SIG-M5 treated with dmso at 0.1 percent for 504 hours (cell line): ENCODE data around the gene METRN.
"Not testable (repeated sequence)": the region's sequence is repeated elsewhere in the genome, so short reads cannot be mapped to it uniquely, and the experiment has no call there.

Source experiments
- DNase-seq: peaks from one replicate; lab custom pipeline; 2025; ENCODE audit not compliant: unreplicated experiment; lab: John Stamatoyannopoulos, UW

METRN gene

DNA sequence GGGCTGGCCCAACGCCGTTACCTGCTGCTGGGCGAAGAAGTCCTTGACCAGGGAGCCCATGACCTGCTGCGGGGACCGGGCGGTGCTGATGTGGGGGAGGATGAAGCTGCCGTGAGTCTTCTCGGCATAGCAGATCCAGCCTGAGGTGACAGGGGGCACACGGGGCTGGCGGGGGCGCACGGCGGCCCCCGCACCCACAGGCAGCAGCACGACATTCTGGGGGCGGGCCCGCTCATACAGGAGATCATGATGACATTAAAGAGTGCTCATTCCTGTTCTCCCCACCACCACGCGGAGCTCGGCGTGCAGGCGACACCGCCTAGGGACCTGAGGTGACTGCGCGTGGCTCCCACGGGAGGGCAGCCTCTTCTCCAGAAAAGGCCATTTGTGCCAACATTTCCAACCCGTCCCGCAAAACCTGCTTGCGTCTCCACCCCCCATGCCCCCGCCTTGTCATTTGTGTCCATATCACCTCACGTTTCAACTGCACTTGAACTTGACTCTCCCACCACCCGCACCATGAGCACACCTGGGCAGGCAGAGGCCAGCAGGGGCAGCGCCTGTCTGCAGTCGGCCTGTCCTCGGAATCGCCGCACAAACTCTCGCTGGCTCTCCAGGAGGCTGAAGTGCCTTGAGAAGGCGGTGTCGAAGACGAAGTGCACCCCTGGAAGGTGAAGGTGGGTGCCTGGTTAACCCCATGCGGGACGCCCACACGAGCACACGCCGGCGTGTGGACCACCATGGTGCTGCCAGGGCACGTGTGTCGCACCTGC, 19.5 kb downstream of the METRN start:
- DNase-seq = no peak

DNA sequence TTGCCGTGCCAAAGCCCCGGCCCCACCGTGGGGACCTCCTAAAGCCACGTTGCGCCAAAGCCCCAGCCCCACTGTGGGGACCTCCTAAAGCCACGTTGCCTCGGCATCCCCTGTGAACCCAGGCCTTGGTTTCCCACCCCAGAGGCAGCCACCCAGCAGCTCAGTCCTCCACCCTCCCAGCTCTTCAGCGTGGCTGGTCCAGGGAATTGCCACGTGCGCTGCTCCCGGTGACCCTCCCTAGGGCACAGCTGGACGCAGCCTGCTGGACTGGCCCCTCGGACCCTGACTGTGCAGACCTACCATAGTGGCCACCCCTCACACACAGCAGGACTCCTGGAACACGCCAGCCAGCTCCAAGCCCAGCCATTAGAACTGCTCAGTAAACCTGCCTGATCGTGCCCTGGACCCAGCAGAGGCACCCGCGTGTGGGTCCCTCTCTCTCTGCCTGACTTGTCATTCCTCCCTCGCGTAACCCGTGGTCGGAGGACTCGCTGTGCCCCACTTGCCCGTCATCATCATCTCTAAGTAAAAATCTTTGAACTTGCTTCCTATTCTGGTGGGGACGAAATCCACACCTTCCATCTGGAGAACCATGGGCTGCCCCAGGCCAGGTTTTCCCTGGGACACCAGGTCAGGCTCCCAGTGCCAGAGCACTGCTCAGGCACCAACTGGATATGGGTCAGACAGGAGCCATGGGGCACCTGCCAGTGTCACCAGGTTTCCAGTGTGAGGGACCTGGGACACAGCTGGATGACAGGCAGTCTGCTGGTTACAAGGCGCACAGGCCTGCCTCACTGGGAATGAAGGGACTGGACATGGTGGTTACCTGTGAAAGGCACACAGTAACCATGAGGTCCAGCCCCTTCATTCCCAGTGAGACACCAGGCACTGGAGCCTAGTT, 20.3 kb downstream of the METRN start:
- no peak for DNase-seq

DNA sequence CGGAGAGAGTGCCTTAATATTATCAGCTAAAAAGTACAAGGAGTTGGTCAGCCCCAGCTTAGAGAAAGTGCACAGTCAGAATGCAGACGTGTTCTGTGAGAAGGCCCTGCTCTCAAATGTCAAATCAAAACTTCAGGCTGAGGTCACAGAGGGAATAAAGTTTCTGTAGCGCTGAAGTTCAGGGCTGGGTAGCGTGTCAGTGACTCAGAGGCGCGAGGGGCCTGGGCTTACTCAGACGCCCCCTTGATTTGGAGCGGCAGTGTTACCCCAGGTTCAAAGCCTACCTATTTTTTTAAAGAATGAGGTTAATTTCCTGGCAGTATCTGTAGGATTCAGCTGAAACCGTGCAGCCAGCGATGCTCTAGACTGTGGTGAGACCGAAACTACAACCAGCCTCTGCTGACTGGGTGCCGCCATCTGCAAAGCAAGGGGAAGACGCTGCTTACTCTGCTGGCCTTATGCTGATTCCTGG, 21.1 kb downstream of the METRN start:
- no peak for DNase-seq

DNA sequence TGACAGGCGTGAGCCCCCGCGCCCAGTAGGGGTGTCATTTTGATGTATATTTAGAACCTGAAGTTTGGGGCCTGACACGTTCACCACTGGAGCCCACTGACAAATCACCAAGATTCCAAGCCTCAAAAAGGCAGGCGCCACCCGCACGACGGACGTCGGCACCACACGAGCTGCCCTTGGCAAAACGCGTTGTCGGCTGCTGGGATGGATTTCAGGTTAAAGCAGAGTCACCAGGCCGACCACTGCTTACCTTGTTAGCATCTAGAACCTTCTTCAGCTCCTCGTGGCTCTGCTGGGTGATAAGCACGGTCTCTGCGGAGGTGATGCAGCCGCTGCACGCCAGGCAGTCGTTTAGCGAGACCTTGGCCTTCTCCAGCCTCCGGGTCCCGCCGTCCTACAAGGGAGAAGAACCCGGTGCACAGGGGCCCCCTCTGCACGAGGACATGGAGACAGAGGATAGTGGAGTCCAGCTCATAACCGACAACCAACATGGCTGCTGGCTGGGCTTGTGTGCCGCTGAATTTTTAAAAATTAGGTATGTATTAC, 22.1 kb downstream of the METRN start:
- DNase-seq = no peak

DNA sequence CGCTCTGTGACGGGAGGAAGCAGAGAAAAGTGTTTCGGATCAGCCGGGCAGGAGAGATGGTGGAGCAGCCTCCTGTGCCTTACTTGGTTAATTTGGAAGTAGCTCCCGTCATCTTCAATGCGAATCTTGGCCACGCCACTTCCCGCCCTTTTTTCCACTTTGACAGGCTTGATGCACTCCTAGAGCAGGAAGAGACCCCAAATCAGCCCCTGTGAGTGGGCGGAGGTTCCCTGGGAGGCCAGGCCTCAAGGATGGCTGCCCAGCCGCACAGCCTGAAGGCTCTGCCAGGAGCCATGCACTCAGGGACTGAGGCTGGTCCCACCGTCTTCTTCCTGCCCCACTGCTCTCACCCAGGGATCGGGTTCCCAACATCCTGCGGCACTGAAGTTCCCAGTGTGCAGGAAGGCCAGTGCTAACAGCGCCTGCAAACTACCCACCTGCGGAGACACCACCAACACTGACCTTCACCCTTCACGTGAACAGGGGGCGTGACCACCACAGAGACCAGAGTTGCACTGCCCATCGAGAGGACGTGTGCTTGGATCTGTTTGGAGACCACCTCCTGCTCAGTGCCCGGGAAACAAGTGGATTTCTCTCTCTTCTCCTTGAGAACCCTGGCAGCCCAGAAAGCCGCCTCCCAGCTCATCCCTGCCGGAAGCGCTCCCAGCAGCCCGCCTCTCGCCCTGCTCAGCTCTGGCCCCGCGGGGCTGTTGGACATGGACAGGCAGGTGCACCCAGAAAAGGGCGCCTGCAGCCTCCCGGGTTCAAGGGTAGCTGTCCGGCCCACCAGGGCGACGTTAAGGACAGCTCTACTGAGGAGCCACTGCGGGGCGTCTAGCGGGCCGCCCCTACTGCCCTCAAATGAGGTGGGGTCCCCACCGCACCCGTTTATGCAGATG, 24.9 kb downstream of the METRN start:
- DNase-seq = no peak

DNA sequence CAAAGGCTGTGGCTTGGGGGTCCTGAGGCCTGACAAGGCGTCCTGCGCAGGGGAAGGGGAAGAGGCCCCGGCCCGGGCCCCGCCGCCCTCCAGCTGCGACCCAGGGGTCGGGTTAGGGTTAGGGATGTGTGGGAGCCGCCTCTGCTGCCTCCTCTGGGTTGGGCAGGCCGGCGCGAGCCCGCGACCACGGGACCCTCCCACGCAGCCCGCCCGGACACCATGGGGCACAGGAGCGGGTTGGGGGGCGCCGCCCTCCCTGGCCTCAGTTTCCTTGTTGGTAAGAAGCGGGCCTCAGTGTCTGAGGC, 25.5 kb downstream of the METRN start:
- DNase-seq = no peak

DNA sequence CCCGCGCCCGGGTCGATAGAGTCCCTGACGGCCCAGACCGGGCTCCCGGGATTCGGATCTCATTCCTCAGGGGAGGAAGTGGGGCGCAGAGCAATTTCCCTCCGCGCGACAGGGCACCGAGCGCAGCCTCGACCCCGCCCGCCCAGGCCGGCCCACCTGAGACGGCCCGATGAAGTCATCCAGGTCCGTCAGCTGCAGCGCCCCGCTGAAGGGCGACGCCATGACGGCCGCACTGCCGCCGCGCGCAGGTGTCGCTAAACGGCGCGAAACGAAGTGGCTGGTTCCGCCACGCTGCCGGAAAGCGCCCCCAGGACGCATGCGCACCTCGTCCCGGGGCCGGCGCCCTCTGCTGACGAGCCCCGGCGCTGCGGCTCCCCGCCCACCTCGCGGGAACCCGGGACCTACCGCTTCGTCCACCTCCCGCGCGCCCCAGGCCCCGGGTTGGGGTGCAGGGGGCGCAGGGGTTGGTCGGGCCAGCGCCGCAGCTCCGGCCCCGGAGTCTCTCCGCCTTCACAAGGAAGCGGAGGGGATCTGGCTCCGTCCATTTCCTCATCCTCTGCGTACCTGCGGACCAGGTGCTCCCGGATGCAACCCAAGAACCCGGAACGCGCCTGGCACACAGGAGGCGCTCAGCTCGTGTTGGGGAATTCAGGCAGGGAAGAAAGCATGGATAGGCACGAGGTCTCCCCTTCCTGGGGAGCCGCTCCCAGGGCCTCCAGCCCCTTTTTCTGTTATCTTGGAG, 26.0 kb downstream of the METRN start, which contains the start of gene CIAO3:
TSS of gene CIAO3 (minus strand) at position 234 of the 742 bp plus-strand sequence. CDS start at position 222, 12 bp downstream.
- peak; percentile 67 for DNase-seq

DNA sequence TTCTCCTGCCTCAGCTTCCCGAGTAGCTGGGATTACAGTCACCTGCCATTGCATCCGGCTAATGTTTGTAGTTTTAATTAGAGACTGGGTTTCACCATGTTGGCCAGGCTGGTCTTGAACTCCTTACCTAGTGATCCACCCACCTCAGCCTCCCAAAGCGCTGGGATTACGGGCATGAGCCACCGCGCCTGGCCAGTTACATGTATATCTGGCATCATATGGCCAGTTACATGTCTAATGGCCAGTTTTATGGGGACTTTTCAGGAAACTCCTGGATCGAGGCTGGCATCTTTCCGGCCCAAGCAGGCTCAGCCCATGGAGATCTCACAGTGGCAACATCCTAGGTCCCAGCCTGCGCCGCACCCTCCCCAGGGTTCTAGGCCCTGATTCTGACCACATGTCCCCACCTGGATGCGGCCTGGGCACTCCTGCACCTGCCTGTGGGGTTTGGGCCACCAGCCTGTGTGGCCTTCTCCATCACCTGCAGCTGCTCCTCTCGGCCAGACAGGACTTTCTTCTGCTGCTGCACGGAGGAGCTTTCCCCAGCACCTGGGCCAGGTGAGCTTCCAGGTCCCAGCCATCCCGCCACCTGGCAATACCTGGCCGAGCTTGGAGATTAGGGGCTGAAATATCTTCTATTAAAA, 27.2 kb downstream of the METRN start:
- no peak for DNase-seq

DNA sequence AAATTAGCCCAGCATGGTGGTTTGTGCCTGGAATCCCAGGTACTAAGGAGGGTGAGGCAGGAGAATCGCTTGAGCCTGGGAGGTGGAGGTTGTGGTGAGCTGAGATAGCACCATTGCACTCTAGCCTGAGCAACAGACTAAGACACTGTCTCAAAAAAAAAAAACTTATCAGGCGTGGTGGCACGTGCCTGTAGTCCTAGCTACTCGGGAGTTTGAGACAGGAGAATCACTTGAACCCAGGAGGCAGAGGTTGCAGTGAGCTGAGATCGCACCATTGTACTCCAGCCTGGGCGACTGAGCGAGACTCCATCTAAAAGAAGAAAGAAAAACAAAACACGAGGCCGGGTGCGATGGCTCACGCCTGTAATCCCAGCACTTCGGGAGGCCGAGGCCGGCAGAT, 28.0 kb downstream of the METRN start:
- DNase-seq = not testable (repeated sequence)

DNA sequence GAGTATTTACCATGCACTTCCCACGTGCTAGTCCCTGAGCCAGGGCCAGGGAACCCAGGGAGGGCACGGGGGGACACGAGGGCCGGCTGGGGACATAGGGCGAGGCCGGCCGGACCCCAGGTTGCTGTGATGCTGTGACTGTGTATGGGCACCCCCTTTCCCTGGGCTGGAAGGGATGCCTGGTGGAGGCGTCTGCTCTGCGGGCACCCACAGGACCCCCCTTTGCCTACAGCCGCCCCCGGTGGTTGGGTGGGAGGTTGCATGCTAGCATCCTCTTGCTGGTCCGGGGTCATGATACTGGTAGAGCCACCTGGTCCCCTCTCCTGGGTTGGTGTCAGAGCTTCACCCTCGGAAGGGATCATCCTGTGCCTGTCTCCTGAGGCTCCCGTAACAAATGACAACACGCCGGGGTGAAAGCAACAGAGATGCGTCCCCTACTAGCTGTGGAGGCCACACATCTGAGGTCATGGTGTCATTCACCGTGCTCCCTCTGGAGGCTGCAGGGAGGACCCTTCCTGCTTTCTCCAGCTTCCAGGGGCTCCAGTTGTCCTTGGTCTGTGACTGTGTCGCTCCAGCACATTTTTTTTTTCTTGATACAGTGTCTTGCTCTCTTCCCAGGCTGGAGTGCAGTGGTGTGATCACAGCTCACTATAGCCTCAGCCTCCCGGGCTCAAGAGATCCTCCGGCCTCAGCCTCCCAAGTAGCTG, 29.0 kb downstream of the METRN start:
- DNase-seq = no peak

DNA sequence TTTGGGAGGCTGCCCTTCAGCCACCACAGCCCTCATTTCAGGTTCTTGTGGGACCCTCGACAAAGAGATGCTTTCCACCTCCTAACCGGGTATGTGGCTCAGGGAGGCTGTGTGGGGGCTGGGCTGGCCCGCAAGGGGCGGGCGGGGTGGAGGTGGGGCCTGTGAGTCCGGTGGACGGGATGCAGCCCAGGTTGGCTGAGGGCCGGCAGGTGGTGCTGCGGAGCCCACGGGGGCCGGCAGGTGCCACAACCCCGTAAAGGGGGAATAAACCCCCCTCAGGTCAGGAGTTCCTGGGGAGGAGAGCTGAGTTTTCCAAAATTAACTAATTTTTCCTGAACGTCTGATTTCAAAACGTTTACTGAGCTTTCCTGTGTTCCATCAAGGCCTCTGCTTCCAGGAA, 30.8 kb downstream of the METRN start:
- no peak for DNase-seq

DNA sequence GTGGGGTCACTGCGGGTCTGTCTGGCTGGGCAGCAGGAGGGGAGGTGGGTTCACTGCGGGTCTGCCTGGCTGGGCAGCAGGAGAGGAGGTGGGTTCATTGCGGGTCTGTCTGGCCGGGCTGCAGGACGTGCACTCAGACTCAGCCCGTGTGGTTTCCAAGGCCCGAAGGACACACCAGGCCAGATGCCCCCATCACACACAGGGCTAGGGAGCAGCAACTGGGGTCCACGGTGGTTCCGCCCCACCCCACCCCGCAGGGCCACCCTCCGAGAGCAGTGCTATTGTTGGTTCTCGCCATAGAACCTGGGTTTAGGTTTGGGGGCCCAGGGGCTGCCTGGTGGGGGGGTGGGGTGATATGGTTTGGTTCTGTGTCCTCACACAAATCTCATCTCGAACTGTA, 31.7 kb downstream of the METRN start:
- DNase-seq = no peak

DNA sequence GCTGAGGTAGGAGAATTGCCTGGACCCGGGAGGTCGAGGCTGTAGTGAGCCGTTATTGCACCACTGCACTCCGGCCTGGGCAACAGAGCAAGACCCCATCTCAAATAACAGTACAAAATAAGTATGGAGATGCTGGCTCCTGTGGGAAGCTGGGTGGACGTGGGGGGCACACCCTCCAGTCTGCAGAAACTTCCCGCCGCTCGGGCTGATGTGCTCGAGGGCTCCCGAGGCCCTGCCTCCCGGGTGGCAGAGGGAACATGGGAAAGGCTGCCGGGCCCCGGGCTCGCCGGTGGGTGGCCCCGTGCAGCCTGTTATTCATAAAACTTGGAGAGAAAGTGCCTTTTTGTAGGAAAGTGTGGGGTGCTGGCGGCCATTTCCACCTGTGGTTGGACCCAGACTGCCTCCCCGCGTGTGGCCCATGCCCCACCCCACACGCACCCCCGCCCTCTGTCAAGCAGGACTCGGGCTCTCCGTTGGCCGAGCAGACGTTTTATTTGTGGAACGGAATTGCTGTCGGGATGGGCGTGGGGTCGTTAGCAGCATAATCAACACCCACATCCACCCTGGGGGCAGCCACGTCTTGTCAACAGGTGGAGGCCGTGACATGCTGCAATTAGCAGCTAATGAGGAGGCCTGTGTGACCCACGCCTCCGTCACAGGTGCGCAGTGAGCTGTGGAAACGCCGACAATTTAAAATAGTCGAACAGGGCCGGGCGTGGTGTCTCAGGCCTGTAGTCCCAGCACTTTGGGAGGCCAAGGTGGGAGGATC, 33.2 kb downstream of the METRN start:
- DNase-seq = no peak

DNA sequence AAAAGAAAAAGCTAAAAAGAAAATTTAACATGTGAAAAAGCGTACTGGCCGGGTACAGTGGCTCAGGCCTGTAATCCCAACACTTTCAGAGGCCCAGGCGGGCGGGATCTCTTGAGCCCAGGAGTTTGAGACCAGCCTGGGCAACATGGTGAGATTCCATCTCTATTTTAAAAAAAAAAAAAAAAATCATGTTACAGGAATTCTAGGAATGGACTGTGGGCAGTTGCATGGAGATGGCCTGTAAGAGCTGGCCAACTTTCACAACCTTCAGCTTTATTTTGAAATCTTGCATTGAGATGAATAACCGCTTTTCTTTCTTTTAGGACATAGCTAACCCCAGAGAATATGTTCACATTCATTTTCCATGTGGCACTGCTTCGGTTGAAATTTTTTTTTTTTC, 34.1 kb downstream of the METRN start:
- DNase-seq = no peak

DNA sequence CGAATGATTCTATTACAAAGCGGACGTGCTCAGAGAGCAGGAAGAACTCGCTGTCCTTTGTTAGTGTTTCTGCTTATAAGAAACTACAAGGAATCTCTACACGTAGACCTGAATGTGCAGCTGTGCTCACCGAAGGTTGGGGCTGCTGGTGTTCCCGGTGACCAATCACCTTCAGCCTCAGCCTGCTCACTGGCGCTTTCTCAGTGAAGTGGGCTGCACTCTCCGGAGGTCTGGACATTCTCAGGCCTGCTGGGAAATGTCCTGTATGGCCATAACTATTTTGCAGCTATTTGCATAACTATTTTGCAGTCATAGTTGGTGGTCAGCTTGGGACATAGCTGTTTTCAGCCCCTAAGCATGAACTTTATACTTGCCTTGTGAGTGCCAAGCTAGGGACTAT, 35.6 kb downstream of the METRN start:
- DNase-seq = no peak

DNA sequence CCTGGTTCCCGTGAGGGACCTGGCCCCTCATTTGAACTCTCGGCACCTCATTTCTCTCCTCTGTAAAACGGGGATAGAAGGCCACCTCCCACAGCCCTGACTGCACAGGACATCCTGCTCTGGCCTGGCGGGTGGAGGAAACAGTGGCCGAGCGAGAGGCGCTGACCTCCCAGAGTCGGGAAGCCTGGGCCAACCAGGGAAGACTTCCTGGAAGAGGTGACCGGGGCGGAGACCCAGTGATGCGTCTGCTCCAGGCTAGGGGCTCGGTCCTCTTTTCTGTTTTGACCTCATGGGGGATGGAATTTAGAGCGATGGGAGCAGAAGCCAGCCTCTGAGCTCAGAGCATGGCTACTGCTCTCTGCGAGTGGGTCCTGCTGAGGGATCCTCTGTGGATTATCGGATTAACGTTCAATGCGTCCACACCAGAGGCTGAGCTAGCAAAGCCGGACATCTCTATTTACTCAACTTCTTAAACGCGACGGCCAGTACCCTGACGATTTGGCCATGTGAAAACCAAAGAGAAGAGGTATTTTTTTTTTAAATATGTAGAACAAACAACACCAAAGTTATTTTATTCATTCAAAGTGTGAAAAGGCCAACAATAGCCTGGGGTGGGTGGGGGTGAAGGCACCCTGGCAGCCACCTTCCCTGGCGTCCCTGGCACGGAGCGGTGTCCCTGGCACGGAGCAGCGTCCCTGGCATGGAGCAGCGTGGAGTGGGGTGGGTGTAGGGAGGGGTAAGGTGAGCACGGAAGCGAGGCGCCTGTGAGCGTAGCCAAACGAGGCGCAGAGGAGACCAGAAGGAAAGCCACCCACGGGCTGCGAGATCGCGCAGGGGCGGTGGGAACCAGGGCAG, 36.5 kb downstream of the METRN start:
- DNase-seq = no peak

DNA sequence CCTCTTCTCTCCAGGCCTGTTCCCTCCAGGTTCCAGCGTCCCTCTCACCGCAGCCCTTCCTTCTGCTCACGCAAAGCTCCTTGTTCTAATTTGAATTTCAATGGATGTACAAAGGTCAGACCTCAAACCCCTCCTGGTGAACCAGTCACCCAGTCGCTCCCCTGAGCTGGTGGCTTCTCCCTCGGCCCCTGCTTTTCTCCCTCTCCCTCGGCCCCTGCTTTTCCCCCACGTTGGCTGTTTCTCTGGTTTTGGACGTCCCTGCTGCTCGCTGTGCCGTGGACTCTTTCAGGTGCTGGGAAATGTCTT, 37.0 kb downstream of the METRN start:
- DNase-seq = no peak
